Breast epithelium (tissue), 4 donors: ENCODE results near the gene CCDC169. TPM values are rescaled to one million over a fixed set of nuclear protein-coding genes. Genes with fewer than 3 reads are reported as not detected.

ENCODE experiments used
- DNase-seq, 2 donors: peaks; one replicate each; pipeline ENCODE4 v3.0.0-alpha.2; 2019; ENCODE audit warnings: low spot score in 2 of 2
- H3K27ac ChIP-seq, 2 donors: fragments of 200-600 bp; sonication (generic) in 1 of 2; one replicate each; pipeline ENCODE4 v1.5.1; 2016 to 2019; ENCODE audit warnings: mild to moderate bottlenecking in 1 of 2
- H3K27me3 ChIP-seq, 2 donors: fragments of 200-600 bp; sonication (generic) in 1 of 2; one replicate each; pipeline versions ENCODE4 v1.5.1 to v1.6.0; 2017 to 2019; ENCODE audit warnings: control low read depth in 1 of 2, mild to moderate bottlenecking in 1 of 2
- H3K36me3 ChIP-seq: fragments of 200-600 bp; one replicate; pipeline ENCODE4 v1.5.1; 2019
- H3K4me1 ChIP-seq, 2 donors: fragments of 200-600 bp; sonication (generic); one replicate each; pipeline ENCODE4 v1.5.1; 2016 to 2019; ENCODE audit warnings: control low read depth in 1 of 2
- H3K4me3 ChIP-seq, 3 donors: fragments of 200-600 bp; sonication (generic); 1 replicate in 2 of 3; 2 replicates in 1 of 3; pipeline ENCODE4 v1.5.1; 2016 to 2019; ENCODE audit warnings: mild to moderate bottlenecking in 3 of 3, moderate library complexity in 2 of 3
- H3K9me3 ChIP-seq, 2 donors: fragments of 200-600 bp; sonication (generic) in 1 of 2; one replicate each; pipeline ENCODE4 v1.5.1; 2016 to 2019; ENCODE audit warnings: control low read depth in 1 of 2
- CTCF ChIP-seq, 3 donors: fragments of 450-650 bp; IDR thresholded peaks; one replicate each; pipeline ENCODE4 v1.5.1; 2016 to 2017; ENCODE audit warnings: antibody characterized with exemption in 3 of 3, mild to moderate bottlenecking in 3 of 3, moderate library complexity in 3 of 3
- POLR2A ChIP-seq: fragments of 450-650 bp; IDR thresholded peaks from one replicate; pipeline ENCODE4 v1.6.1; 2016; ENCODE audit warnings: antibody characterized with exemption, mild to moderate bottlenecking, moderate library complexity
- POLR2AphosphoS5 ChIP-seq, 3 donors: sonication (generic); formaldehyde crosslinking; IDR thresholded peaks; one replicate each; pipeline ENCODE4 v1.6.1; 2017; ENCODE audit warnings: antibody characterized with exemption in 3 of 3
- intact Hi-C: fragments of 100-400 bp; cut with DNase I; formaldehyde crosslinking; loops from one replicate; pipeline ENCODE4 v1.15.1; 2023; ENCODE audit warnings: low total_unique reads
- total RNA-seq, 3 donors: library from RNA; depleted of rRNA; stranded (reverse); fragments of >200 nt; gene quantifications; one replicate each; pipeline ENCODE4 v1.1.0, GENCODE V29; 2016

CCDC169 gene
- total RNA-seq, 3 donors from 2014 or later = 0.73 to 2.9 (median 1.1) TPM

DNA sequence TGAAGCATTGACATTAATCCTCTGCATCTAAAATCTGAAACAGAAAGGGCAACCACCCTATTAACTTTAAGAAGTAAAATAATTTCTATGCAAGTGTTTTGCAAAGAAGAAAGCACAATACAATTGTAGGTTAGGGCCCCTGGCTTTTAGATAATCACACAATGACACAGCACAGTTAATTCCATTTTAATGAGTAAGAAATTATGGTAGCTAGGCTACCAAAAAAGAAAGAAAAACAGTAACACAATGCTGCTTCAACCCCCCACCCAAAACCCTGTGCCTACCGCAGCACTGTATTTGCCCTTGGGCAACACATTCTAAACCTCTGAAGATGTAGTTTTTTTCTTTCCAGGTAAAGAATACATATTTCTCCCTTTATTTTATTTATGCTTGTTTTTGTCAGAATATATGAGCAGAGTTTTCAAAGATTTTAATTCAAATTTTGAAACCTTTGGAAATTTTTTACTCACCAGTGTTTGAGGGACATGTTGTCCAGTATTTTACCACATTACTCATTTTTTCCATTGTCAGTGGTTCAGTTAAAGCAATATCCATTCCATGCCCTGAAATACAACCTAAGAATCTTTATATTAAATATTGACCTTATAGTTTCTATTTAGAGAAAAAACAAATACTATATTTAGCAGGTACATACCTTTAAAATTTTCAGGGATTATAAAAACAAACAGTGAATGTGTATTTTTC, 104.3 kb downstream of the CCDC169 start:
- H3K27ac ChIP-seq = no peak overlapping the region
- H3K4me3 ChIP-seq = no peak overlapping the region
- H3K4me1 ChIP-seq = no peaks in the 10 kb centered on the region
- no peaks in the 10 kb centered on the region for H3K36me3 ChIP-seq
- intact Hi-C loops = no loop called here
- no peak for TF ChIP-seq POLR2A
- TF ChIP-seq POLR2AphosphoS5 (IDR thresholded peaks at IDR 0.05) = no peak
- no peak for TF ChIP-seq CTCF (IDR thresholded peaks at IDR 0.05)
- no peak for DNase-seq
- no peaks in the 10 kb centered on the region for H3K27me3 ChIP-seq
- H3K9me3 ChIP-seq = no peaks in the 10 kb centered on the region

GRCh38 chr13:36192166-36192565, 105.4 kb downstream of the CCDC169 start:
- H3K27me3 ChIP-seq = no peaks in the 10 kb centered on the region
- no peak for DNase-seq
- intact Hi-C loops = no loop called here
- no peak overlapping the region for H3K4me3 ChIP-seq
- H3K9me3 ChIP-seq = no peaks in the 10 kb centered on the region
- H3K4me1 ChIP-seq = no peaks in the 10 kb centered on the region
- TF ChIP-seq CTCF (IDR thresholded peaks at IDR 0.05) = no peak
- no peaks in the 10 kb centered on the region for H3K36me3 ChIP-seq
- H3K27ac ChIP-seq = no peak overlapping the region

- H3K9me3 ChIP-seq = no peaks in the 10 kb centered on the region
- no peak overlapping the region for H3K4me3 ChIP-seq
- H3K27ac ChIP-seq = no peak overlapping the region
- no peaks in the 10 kb centered on the region for H3K4me1 ChIP-seq
- TF ChIP-seq CTCF (IDR thresholded peaks at IDR 0.05) = no peak
- no peak for TF ChIP-seq POLR2A
- no peak for TF ChIP-seq POLR2AphosphoS5 (IDR thresholded peaks at IDR 0.05)
- intact Hi-C loops = no loop called here
- no peaks in the 10 kb centered on the region for H3K36me3 ChIP-seq
- no peak for DNase-seq
- H3K27me3 ChIP-seq = no peaks in the 10 kb centered on the region
These were observed 106.8 kb downstream of the CCDC169 start for GRCh38 chr13:36190771-36191170.

GRCh38 chr13:36188441-36188840, 109.2 kb downstream of the CCDC169 start:
- no peaks in the 10 kb centered on the region for H3K9me3 ChIP-seq
- intact Hi-C loops = no loop called here

More at GRCh38 chr13:36188441-36188840, 109.2 kb downstream of the CCDC169 start:
- no peaks in the 10 kb centered on the region for H3K4me1 ChIP-seq
- no peaks in the 10 kb centered on the region for H3K36me3 ChIP-seq
- H3K27me3 ChIP-seq = no peaks in the 10 kb centered on the region
- no peak overlapping the region for H3K4me3 ChIP-seq
- DNase-seq = no peak
- no peak overlapping the region for H3K27ac ChIP-seq
- TF ChIP-seq POLR2A (no peak), POLR2AphosphoS5 (IDR thresholded peaks at IDR 0.05) (no peak), CTCF (IDR thresholded peaks at IDR 0.05) (no peak)
